IMR-90 (cell line): Measurements from ENCODE around the gene KAT6B. TPM values are rescaled to one million over a fixed set of nuclear protein-coding genes. Genes with fewer than 3 reads are reported as not detected.

Experiments used
- ATAC-seq: fragments of 200-7000 bp; cut with Tn5 transposase; 2 replicates; pipeline ENCODE4 v1.9.1; 2020; ENCODE audit warnings: low read depth, mild to moderate bottlenecking, moderate library complexity
- BruUV-seq: library from RNA; stranded (reverse); fragments of 400-500 nt; replicated peaks from 2 replicates; lab custom pipeline; 2021; lab: Mats Ljungman, UMichigan
- CTCF ChIA-PET: fragments of 300-600 bp; formaldehyde crosslinking; extraction: SDS; loops from one replicate; lab custom pipeline; 2021; ENCODE audit warnings: antibody characterized with exemption; lab: Yijun Ruan, JAX
- POLR2A ChIA-PET: fragments of 300-600 bp; sonication (Branson Sonifier 250); formaldehyde crosslinking; loops from one replicate; lab custom pipeline; 2022; ENCODE audit warnings: antibody characterized with exemption; ENCODE audit not compliant: unreplicated experiment; lab: Charles Lee
- DNase-seq: peaks from one replicate; pipeline ENCODE4 v3.0.0; 2013
- H2AFZ ChIP-seq: replicated peaks from 2 replicates; pipeline ENCODE3; 2013; ENCODE audit warnings: low read length, mild to moderate bottlenecking; ENCODE audit not compliant: poor library complexity
- H2AK5ac ChIP-seq: 2 replicates; pipeline ENCODE4 v1.6.1; 2013; ENCODE audit warnings: low read depth, low read length, inconsistent platforms
- H2AK9ac ChIP-seq: replicated peaks from 2 replicates; pipeline ENCODE3; 2013; ENCODE audit warnings: mild to moderate bottlenecking, low read depth, low read length, moderate library complexity; ENCODE audit not compliant: poor library complexity
- H2BK120ac ChIP-seq: 2 replicates; pipeline ENCODE4 v1.6.1; 2013; ENCODE audit warnings: low read depth, low read length, inconsistent platforms
- H2BK15ac ChIP-seq: 3 replicates; pipeline ENCODE4 v1.6.1; 2013; ENCODE audit warnings: low read depth, low read length, inconsistent platforms
- H2BK20ac ChIP-seq: 2 replicates; pipeline ENCODE4 v1.6.1; 2013; ENCODE audit warnings: low read depth, mild to moderate bottlenecking, inconsistent platforms, low read length, moderate library complexity
- H2BK5ac ChIP-seq: 2 replicates; pipeline ENCODE4 v1.6.1; 2013; ENCODE audit warnings: mild to moderate bottlenecking, low read depth, low read length, inconsistent platforms; ENCODE audit not compliant: poor library complexity, severe bottlenecking
- H3K14ac ChIP-seq: replicated peaks from 2 replicates; pipeline ENCODE4 v1.6.1; 2013; ENCODE audit warnings: low read depth, low read length, inconsistent platforms
- H3K18ac ChIP-seq: 2 replicates; pipeline ENCODE4 v1.6.1; 2013; ENCODE audit warnings: low read depth, low read length, control low read depth
- H3K23ac ChIP-seq: 2 replicates; pipeline ENCODE4 v1.6.1; 2013; ENCODE audit warnings: low read depth, low read length, inconsistent platforms
- H3K27ac ChIP-seq: 2 replicates; pipeline ENCODE4 v1.5.1; 2013; ENCODE audit warnings: mild to moderate bottlenecking, control low read depth, low read length; ENCODE audit not compliant: insufficient read depth
- H3K27me3 ChIP-seq: 2 replicates; pipeline ENCODE4 v1.6.1; 2013; ENCODE audit warnings: low read length; ENCODE audit not compliant: control insufficient read depth, insufficient read depth
- H3K36me3 ChIP-seq: 2 replicates; pipeline ENCODE4 v1.6.1; 2013; ENCODE audit warnings: low read length, mixed read lengths; ENCODE audit not compliant: control insufficient read depth, insufficient read depth
- H3K4ac ChIP-seq: 2 replicates; pipeline ENCODE4 v1.6.1; 2013; ENCODE audit warnings: low read depth, low read length, inconsistent platforms
- H3K4me1 ChIP-seq: 2 replicates; pipeline ENCODE4 v1.6.1; 2013; ENCODE audit warnings: low read length, mixed read lengths; ENCODE audit not compliant: control insufficient read depth, insufficient read depth
- H3K4me2 ChIP-seq: 2 replicates; pipeline ENCODE4 v1.6.1; 2013; ENCODE audit warnings: low read depth, mild to moderate bottlenecking, control low read depth, low read length, moderate library complexity
- H3K4me3 ChIP-seq: 2 replicates; pipeline ENCODE4 v1.5.1; 2013; ENCODE audit warnings: low read depth, mild to moderate bottlenecking, control low read depth, low read length, moderate library complexity; ENCODE audit not compliant: insufficient read depth
- H3K56ac ChIP-seq: 2 replicates; pipeline ENCODE4 v1.6.1; 2013; ENCODE audit warnings: low read length, inconsistent platforms; ENCODE audit not compliant: insufficient read depth; ENCODE audit errors: extremely low read depth
- H3K79me1 ChIP-seq, 2 experiments: 2 replicates each; pipeline ENCODE4 v1.6.1; 2013; ENCODE audit warnings: low read length in 2 of 2, inconsistent platforms in 1 of 2, low read depth in 1 of 2
- H3K9ac ChIP-seq: 2 replicates; pipeline ENCODE4 v1.6.1; 2013; ENCODE audit warnings: low read depth, low read length, control low read depth
- H3K9me1 ChIP-seq: 2 replicates; pipeline ENCODE4 v1.6.1; 2013; ENCODE audit warnings: low read length, inconsistent platforms; ENCODE audit not compliant: insufficient read depth
- H3K9me3 ChIP-seq: 2 replicates; pipeline ENCODE4 v1.6.1; 2013; ENCODE audit warnings: low read length; ENCODE audit not compliant: control insufficient read depth, insufficient read depth
- H4K20me1 ChIP-seq: 2 replicates; pipeline ENCODE4 v1.6.1; 2013; ENCODE audit warnings: low read length, inconsistent platforms; ENCODE audit not compliant: insufficient read depth
- H4K5ac ChIP-seq: 2 replicates; pipeline ENCODE4 v1.6.1; 2013; ENCODE audit warnings: mild to moderate bottlenecking, low read depth, low read length, control low read depth
- H4K8ac ChIP-seq, 2 experiments: 2 replicates each; pipeline ENCODE4 v1.6.1; 2013; ENCODE audit warnings: low read depth in 2 of 2, low read length in 2 of 2, control low read depth in 1 of 2, inconsistent platforms in 1 of 2
- H4K91ac ChIP-seq: 2 replicates; pipeline ENCODE4 v1.6.1; 2013; ENCODE audit warnings: low read depth, low read length, inconsistent platforms; ENCODE audit not compliant: insufficient read depth
- CEBPB ChIP-seq: IDR thresholded peaks from 2 replicates; pipeline ENCODE4 v1.6.1; 2012; ENCODE audit warnings: low read depth, low read length, improper control_type of control experiment
- CTCF ChIP-seq: conservative IDR thresholded peaks from 2 replicates; pipeline ENCODE4 v1.5.1; 2012; ENCODE audit warnings: mild to moderate bottlenecking, low read depth, low read length, improper control_type of control experiment
- MAFK ChIP-seq: IDR thresholded peaks from 2 replicates; pipeline ENCODE4 v1.6.1; 2012; ENCODE audit warnings: low read depth, low read length, improper control_type of control experiment
- MAZ ChIP-seq: IDR thresholded peaks from 2 replicates; pipeline ENCODE4 v1.6.1; 2012; ENCODE audit warnings: low read depth, mild to moderate bottlenecking, low read length, improper control_type of control experiment, moderate library complexity, borderline replicate concordance
- RAD21 ChIP-seq: IDR thresholded peaks from 2 replicates; pipeline ENCODE4 v1.6.1; 2012; ENCODE audit warnings: low read length, improper control_type of control experiment
- RCOR1 ChIP-seq: IDR thresholded peaks from 2 replicates; pipeline ENCODE4 v1.6.1; 2012; ENCODE audit warnings: mild to moderate bottlenecking, low read length, improper control_type of control experiment; ENCODE audit not compliant: insufficient replicate concordance
- RFX5 ChIP-seq: IDR thresholded peaks from 2 replicates; pipeline ENCODE4 v1.8.0; 2012; ENCODE audit warnings: low read depth, mild to moderate bottlenecking, low read length, moderate library complexity
- SMC3 ChIP-seq: fragments of 150-350 bp; IDR thresholded peaks from 2 replicates; pipeline ENCODE4 v1.6.1; 2016; ENCODE audit warnings: low read depth, mild to moderate bottlenecking, antibody characterized with exemption, low read length, moderate library complexity
- dilution Hi-C: fragments of 300-500 bp; cut with HindIII; formaldehyde crosslinking; loops from one replicate; pipeline ENCODE4 v1.14.3; 2018; ENCODE audit warnings: low sequenced_read_pairs; ENCODE audit not compliant: unreplicated experiment
- in situ Hi-C: fragments of 300-500 bp; cut with MboI; formaldehyde crosslinking; loops from 3 replicates; pipeline ENCODE4 v1.14.3; 2019; ENCODE audit warnings: low sequenced_read_pairs, inconsistent platforms, mixed read lengths
- intact Hi-C: fragments of 100-400 bp; cut with micrococcal nuclease; formaldehyde crosslinking; loops from 2 replicates; pipeline ENCODE4 v1.10.0; 2022
- polyA plus RNA-seq, 3 experiments: library from polyadenylated mRNA; depleted of rRNA; stranded (reverse); fragments of >200 nt; gene quantifications; 2 replicates each; pipeline ENCODE4 v1.2.3, GENCODE V29; 2012; ENCODE audit warnings: low replicate concordance in 1 of 3
- total RNA-seq: library from RNA; depleted of rRNA; stranded (reverse); fragments of >200 nt; gene quantifications from 2 replicates; pipeline ENCODE4 v1.2.3, GENCODE V29; 2012
- TF ChIP-seq, protein P1 (sequence below): fragments of 150-350 bp; IDR thresholded peaks from 2 replicates; pipeline ENCODE4 v1.6.1; 2016; ENCODE audit warnings: low read depth, mild to moderate bottlenecking, low read length, moderate library complexity, borderline replicate concordance

Gene KAT6B
- total and polyA plus RNA-seq, 2 of the 4 experiments (the other 2 are of a cell fraction), result 8.8 to 28.1 TPM

- no peak overlapping the region for H3K56ac ChIP-seq
- in situ Hi-C loops (no loop called here), dilution Hi-C loops (no loop called here), intact Hi-C loops (loop anchor here (10.0 kb wide), 2 partner anchors 315 to 375 kb away; partner anchors contain the start of gene COMTD1)
- no peak overlapping the region for H4K8ac ChIP-seq
- no peak overlapping the region for H3K4me2 ChIP-seq
- no peak overlapping the region for H2BK120ac ChIP-seq
- H3K9ac ChIP-seq, result no peak overlapping the region
- H4K20me1 ChIP-seq, result 0 out of 2 replicates have a peak, but pooled peaks cover 2% of the 10 kb centered on the region
- no peaks in the 10 kb centered on the region for H3K27me3 ChIP-seq
- no peak for DNase-seq
- ChIA-PET CTCF (interaction anchor here (0.6 to 0.7 kb wide), 3 partner anchors 19 to 468 kb away, joined by 3 to 6 read pairs (median 4); no protein-coding TSS in a partner anchor), POLR2A (no interaction called here)
- H2AFZ ChIP-seq, result no peak overlapping the region
- no peak for ATAC-seq
- peaks cover 20% of the 10 kb centered on the region for H3K4me1 ChIP-seq
- no peaks in the 10 kb centered on the region for H3K36me3 ChIP-seq
- no peak overlapping the region for H3K18ac ChIP-seq
- no peak overlapping the region for H3K23ac ChIP-seq
- no peak overlapping the region for H4K91ac ChIP-seq
- peaks cover 5% of the 10 kb centered on the region for H3K9me3 ChIP-seq
- peaks cover 19% of the 10 kb centered on the region for H3K9me1 ChIP-seq
- no peak overlapping the region for H2AK9ac ChIP-seq
- no peak overlapping the region for H3K4me3 ChIP-seq
- H3K79me1 ChIP-seq, result peaks cover 35 to 68% of the 10 kb centered on the region in 2 experiments
- no peak overlapping the region for H2BK15ac ChIP-seq
- no peak overlapping the region for H3K4ac ChIP-seq
- no peak overlapping the region for H3K27ac ChIP-seq
- BruUV-seq, result no TSS peak
- H4K5ac ChIP-seq, result no peak overlapping the region
- no peak overlapping the region for H2AK5ac ChIP-seq
- TF ChIP-seq CEBPB (no peak), SMC3 (no peak), RFX5 (no peak), RCOR1 (no peak), CTCF (no peak), MAZ (no peak), RAD21 (no peak), MAFK (no peak)
- TF ChIP-seq, protein P1, sequence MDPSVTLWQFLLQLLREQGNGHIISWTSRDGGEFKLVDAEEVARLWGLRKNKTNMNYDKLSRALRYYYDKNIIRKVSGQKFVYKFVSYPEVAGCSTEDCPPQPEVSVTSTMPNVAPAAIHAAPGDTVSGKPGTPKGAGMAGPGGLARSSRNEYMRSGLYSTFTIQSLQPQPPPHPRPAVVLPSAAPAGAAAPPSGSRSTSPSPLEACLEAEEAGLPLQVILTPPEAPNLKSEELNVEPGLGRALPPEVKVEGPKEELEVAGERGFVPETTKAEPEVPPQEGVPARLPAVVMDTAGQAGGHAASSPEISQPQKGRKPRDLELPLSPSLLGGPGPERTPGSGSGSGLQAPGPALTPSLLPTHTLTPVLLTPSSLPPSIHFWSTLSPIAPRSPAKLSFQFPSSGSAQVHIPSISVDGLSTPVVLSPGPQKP, result no peak
- no peak overlapping the region for H2BK20ac ChIP-seq
- no peak overlapping the region for H3K14ac ChIP-seq
- H2BK5ac ChIP-seq, result no peak overlapping the region
Observed at GRCh38 chr10:74919671-74920070, 93.3 kb downstream of the KAT6B start.
